DND-41 (cell line): ENCODE measurements around the gene ARHGAP24.

ENCODE experiments used
- ATAC-seq: fragments of 200-7000 bp; cut with Tn5 transposase; 3 replicates; pipeline ENCODE4 v1.9.1; 2021; ENCODE audit warnings: low read depth; ENCODE audit not compliant: insufficient read depth
- DNase-seq: peaks from one replicate; pipeline ENCODE4 v3.0.0-alpha.2; 2020
- H2AFZ ChIP-seq: 2 replicates; pipeline ENCODE4 v1.6.0; 2012; ENCODE audit warnings: low read depth, low read length
- H3K27ac ChIP-seq: 2 replicates; pipeline ENCODE4 v1.5.1; 2012; ENCODE audit warnings: low read length, inconsistent platforms
- H3K27me3 ChIP-seq: fragments of 200-600 bp; sonication (generic); 2 replicates; pipeline ENCODE4 v1.6.0; 2012; ENCODE audit warnings: low read length, mild to moderate bottlenecking, inconsistent platforms; ENCODE audit not compliant: insufficient read depth, poor library complexity
- H3K36me3 ChIP-seq: 2 replicates; pipeline ENCODE4 v1.5.1; 2012; ENCODE audit warnings: low read length, inconsistent platforms; ENCODE audit not compliant: insufficient read depth
- H3K4me1 ChIP-seq: 2 replicates; pipeline ENCODE4 v1.5.1; 2012; ENCODE audit warnings: mild to moderate bottlenecking, low read length; ENCODE audit not compliant: insufficient read depth
- H3K4me2 ChIP-seq: 2 replicates; pipeline ENCODE4 v1.6.0; 2012; ENCODE audit warnings: mild to moderate bottlenecking, moderate library complexity, low read length, inconsistent platforms; ENCODE audit not compliant: insufficient read depth
- H3K4me3 ChIP-seq, 2 experiments: fragments of 200-600 bp in 1 of 2; shearing (Covaris generic) in 1 of 2; 2 replicates each; pipeline ENCODE4 v1.5.1; 2012 to 2016; ENCODE audit warnings: inconsistent platforms in 2 of 2, low read length in 2 of 2, mild to moderate bottlenecking in 2 of 2, low read depth in 1 of 2, moderate library complexity in 1 of 2
- H3K79me2 ChIP-seq: 2 replicates; pipeline ENCODE4 v1.6.0; 2012; ENCODE audit warnings: low read length, inconsistent platforms; ENCODE audit not compliant: insufficient read depth
- H3K9ac ChIP-seq: 2 replicates; pipeline ENCODE4 v1.6.0; 2012; ENCODE audit warnings: low read depth, mild to moderate bottlenecking, inconsistent platforms, low read length, moderate library complexity
- H3K9me3 ChIP-seq: 2 replicates; pipeline ENCODE4 v1.5.1; 2012; ENCODE audit warnings: low read length, moderate library complexity, mild to moderate bottlenecking, inconsistent platforms; ENCODE audit not compliant: insufficient read depth, severe bottlenecking
- H4K20me1 ChIP-seq: 2 replicates; pipeline ENCODE4 v1.6.0; 2012; ENCODE audit warnings: low read length; ENCODE audit not compliant: insufficient read depth
- EZH2 ChIP-seq: IDR thresholded peaks from 3 replicates; pipeline ENCODE4 v1.6.1; 2012; ENCODE audit warnings: borderline replicate concordance, low read depth, mild to moderate bottlenecking, moderate library complexity, low read length, inconsistent platforms; ENCODE audit not compliant: severe bottlenecking
- TF ChIP-seq, protein P1 (sequence below): IDR thresholded peaks from 2 replicates; pipeline ENCODE4 v1.5.1; 2012; ENCODE audit warnings: borderline replicate concordance, low read length, moderate library complexity, mild to moderate bottlenecking; ENCODE audit not compliant: poor library complexity, severe bottlenecking; ENCODE audit errors: extremely low read depth

Gene ARHGAP24

DNA sequence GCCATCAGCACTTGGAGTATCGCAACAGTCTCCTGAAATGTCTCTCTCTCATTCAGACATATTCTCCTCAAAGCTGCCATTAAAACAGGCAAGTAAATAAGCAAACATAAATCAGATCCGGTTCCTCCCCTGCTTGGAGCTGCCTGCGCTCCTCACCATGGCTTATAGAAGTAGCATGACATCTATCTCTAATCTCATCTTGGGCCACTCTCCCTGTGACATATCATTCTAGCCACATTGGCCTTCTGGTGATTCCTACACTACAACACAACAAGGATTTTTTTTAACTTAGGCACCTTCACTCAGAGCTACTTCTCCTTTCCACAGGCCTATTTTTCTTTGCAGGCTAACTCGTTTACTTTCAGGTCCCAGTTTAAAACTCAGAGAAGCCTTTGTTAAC, 387.9 kb downstream of the ARHGAP24 start:
- Histone ChIP-seq H2AFZ (no peak overlapping the region), H3K9me3 (no peaks in the 10 kb centered on the region), H3K36me3 (no peaks in the 10 kb centered on the region), H3K4me2 (no peak overlapping the region), H3K27me3 (peaks cover 3% of the 10 kb centered on the region), H4K20me1 (no peaks in the 10 kb centered on the region), H3K79me2 (no peaks in the 10 kb centered on the region), H3K9ac (no peak overlapping the region), H3K27ac (no peak overlapping the region), H3K4me3 (no peak overlapping the region), H3K4me1 (no peaks in the 10 kb centered on the region)
- ATAC-seq (no peak), DNase-seq (no peak)
- TF ChIP-seq, protein P1, sequence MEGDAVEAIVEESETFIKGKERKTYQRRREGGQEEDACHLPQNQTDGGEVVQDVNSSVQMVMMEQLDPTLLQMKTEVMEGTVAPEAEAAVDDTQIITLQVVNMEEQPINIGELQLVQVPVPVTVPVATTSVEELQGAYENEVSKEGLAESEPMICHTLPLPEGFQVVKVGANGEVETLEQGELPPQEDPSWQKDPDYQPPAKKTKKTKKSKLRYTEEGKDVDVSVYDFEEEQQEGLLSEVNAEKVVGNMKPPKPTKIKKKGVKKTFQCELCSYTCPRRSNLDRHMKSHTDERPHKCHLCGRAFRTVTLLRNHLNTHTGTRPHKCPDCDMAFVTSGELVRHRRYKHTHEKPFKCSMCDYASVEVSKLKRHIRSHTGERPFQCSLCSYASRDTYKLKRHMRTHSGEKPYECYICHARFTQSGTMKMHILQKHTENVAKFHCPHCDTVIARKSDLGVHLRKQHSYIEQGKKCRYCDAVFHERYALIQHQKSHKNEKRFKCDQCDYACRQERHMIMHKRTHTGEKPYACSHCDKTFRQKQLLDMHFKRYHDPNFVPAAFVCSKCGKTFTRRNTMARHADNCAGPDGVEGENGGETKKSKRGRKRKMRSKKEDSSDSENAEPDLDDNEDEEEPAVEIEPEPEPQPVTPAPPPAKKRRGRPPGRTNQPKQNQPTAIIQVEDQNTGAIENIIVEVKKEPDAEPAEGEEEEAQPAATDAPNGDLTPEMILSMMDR: no peak
- no peak for TF ChIP-seq EZH2

DNA sequence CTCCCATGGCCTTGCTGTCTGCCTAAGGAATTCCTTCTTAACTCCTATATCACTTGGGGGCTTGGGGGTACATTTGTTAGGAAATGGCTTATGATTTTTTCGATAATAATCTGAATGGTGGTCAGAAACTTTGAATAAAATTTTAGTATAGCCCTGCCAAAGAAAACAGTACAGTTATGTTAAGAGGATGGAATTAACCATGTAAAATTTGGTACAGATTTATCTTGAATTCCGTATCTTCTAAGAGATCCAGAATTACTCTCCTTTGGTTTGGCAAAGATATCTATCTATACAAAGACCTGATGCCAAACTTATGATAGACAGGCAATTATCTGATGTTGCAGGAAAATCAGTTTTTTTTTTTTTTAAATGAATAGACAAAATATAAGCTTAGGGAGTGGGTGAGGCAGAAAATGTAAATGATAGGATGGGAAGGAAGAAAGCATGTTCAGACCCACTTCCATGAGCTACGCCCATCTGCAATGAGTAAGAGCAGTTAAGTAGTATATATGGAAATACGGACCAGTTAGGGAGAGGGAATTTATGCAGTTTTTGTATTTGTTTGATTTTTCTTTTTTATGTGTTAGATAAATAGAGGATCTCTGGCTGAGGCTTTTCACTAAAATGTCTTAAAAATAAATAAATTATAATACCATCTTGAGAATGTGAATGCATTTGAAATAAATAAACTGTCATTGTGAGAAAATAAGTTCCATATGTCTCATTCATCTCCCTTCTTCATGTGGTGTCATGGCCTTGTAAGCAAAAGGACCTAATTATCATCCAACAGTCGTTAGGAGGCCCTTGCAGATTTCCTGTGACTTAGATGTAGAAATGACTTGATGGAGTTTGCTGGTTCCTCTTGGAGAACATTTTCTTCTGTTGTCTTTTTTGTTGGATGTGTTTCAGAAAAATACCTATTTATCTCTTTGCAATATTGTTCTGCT, 389.6 kb downstream of the ARHGAP24 start:
- Histone ChIP-seq H3K27ac (no peak overlapping the region), H3K9ac (no peak overlapping the region), H3K36me3 (no peaks in the 10 kb centered on the region), H4K20me1 (no peaks in the 10 kb centered on the region), H3K4me2 (no peak overlapping the region), H3K27me3 (peaks cover 3% of the 10 kb centered on the region), H3K4me1 (no peaks in the 10 kb centered on the region), H3K4me3 (no peak overlapping the region), H2AFZ (no peak overlapping the region), H3K79me2 (no peaks in the 10 kb centered on the region), H3K9me3 (no peaks in the 10 kb centered on the region)
- ATAC-seq (no peak), DNase-seq (no peak)
- TF ChIP-seq, protein P1: no peak
- TF ChIP-seq EZH2: no peak

- Histone ChIP-seq H3K4me3 (no peak overlapping the region), H3K27me3 (peaks cover 3% of the 10 kb centered on the region), H3K36me3 (no peaks in the 10 kb centered on the region), H2AFZ (no peak overlapping the region), H3K9ac (no peak overlapping the region), H3K27ac (no peak overlapping the region), H3K9me3 (no peaks in the 10 kb centered on the region), H3K4me1 (no peaks in the 10 kb centered on the region), H3K79me2 (no peaks in the 10 kb centered on the region), H3K4me2 (no peak overlapping the region), H4K20me1 (no peaks in the 10 kb centered on the region)
- DNase-seq (no peak), ATAC-seq (no peak)
- TF ChIP-seq, protein P1: no peak
- no peak for TF ChIP-seq EZH2
Observed at GRCh38 chr4:85865256-85865655, 390.3 kb downstream of the ARHGAP24 start.
